Duodenal mucosa (tissue), 2 donors: ENCODE measurements around the gene SYNE3.

Experiments used
- H3K27ac ChIP-seq: one replicate; pipeline ENCODE4 v1.7.0; 2013; ENCODE audit warnings: low read depth, low read length
- H3K27me3 ChIP-seq, 2 donors: one replicate each; pipeline ENCODE4 v1.7.0; 2013; ENCODE audit warnings: low read length in 2 of 2, control low read depth in 1 of 2; ENCODE audit not compliant: insufficient read depth in 2 of 2, control insufficient read depth in 1 of 2
- H3K36me3 ChIP-seq, 2 donors: one replicate each; pipeline ENCODE4 v1.7.0; 2013; ENCODE audit warnings: low read length in 2 of 2, control low read depth in 1 of 2; ENCODE audit not compliant: insufficient read depth in 2 of 2, control insufficient read depth in 1 of 2
- H3K4me1 ChIP-seq, 2 donors: one replicate each; pipeline ENCODE4 v1.7.0; 2013; ENCODE audit warnings: low read length in 2 of 2, control low read depth in 1 of 2; ENCODE audit not compliant: insufficient read depth in 2 of 2, control insufficient read depth in 1 of 2
- H3K4me3 ChIP-seq, 2 donors: one replicate each; pipeline ENCODE4 v1.7.0; 2013; ENCODE audit warnings: low read length in 2 of 2, low read depth in 1 of 2
- H3K9ac ChIP-seq, 2 donors: one replicate each; pipeline ENCODE4 v1.7.0; 2013; ENCODE audit warnings: low read length in 2 of 2, low read depth in 1 of 2
- H3K9me3 ChIP-seq, 2 donors: one replicate each; pipeline ENCODE4 v1.7.0; 2013; ENCODE audit warnings: low read length in 2 of 2, control low read depth in 1 of 2; ENCODE audit not compliant: control insufficient read depth in 1 of 2

The SYNE3 gene

GRCh38 chr14:95483309-95484165 lies 32.9 kb downstream of the SYNE3 start:
- Histone ChIP-seq H3K9me3 (no peaks in the 10 kb centered on the region), H3K27me3 (no peaks in the 10 kb centered on the region), H3K27ac (peak overlapping the region; percentile 48), H3K36me3 (no peaks in the 10 kb centered on the region), H3K9ac (peak overlapping the region in 1 of 2 donors; percentile 15), H3K4me3 (no peak overlapping the region), H3K4me1 (peaks cover 24 to 32% of the 10 kb centered on the region in 2 donors)

DNA sequence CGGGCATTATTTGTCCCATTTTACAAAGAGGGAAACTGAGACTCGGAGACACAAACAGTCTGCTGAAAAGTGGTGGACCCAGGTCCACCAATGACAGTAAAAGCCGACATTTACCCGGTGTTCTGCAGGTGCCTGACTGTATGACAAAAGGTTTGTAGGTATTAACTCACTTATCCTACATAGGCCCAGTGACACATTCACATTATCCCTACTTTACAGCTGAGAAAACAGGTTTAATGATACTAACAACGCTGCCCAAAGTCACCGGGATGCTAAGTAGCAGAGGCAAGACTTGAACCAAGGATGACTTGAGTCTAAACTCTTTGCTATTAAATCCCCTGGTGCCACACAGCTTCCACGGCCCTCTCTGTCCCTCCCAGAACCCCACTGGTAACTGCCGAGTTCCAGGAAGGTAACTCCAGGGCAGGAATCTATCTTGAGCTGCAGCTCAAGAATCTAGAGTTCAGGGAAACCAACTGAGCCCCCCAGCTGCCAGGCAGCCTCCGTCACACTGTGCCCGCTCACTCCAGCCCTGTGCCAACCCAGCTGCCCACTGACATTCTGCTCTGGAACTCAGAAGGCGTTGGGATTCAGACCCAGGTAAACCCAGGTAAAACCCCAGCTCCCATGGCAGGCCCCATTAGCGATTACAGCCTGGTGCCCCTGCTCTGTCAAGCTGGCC lies 33.7 kb downstream of the SYNE3 start:
- Histone ChIP-seq H3K9me3 (no peaks in the 10 kb centered on the region), H3K4me1 (peaks cover 24 to 32% of the 10 kb centered on the region in 2 donors), H3K9ac (no peak overlapping the region), H3K27ac (peak overlapping the region; percentile 48), H3K36me3 (no peaks in the 10 kb centered on the region), H3K27me3 (no peaks in the 10 kb centered on the region), H3K4me3 (no peak overlapping the region)

- no peaks in the 10 kb centered on the region for H3K36me3 ChIP-seq
- no peak overlapping the region for H3K9ac ChIP-seq
- no peak overlapping the region for H3K4me3 ChIP-seq
- no peaks in the 10 kb centered on the region for H3K27me3 ChIP-seq
- peaks cover 16 to 27% of the 10 kb centered on the region in 2 donors for H3K4me1 ChIP-seq
- no peaks in the 10 kb centered on the region for H3K9me3 ChIP-seq
- H3K27ac ChIP-seq, result no peak overlapping the region
Measured at GRCh38 chr14:95481391-95482022, 34.9 kb downstream of the SYNE3 start.

- Histone ChIP-seq H3K4me1 (peaks cover 16 to 27% of the 10 kb centered on the region in 2 donors), H3K9me3 (no peaks in the 10 kb centered on the region), H3K27me3 (no peaks in the 10 kb centered on the region), H3K36me3 (no peaks in the 10 kb centered on the region), H3K4me3 (no peak overlapping the region), H3K9ac (no peak overlapping the region), H3K27ac (no peak overlapping the region)
Measured at GRCh38 chr14:95480887-95481226, 35.6 kb downstream of the SYNE3 start.

DNA sequence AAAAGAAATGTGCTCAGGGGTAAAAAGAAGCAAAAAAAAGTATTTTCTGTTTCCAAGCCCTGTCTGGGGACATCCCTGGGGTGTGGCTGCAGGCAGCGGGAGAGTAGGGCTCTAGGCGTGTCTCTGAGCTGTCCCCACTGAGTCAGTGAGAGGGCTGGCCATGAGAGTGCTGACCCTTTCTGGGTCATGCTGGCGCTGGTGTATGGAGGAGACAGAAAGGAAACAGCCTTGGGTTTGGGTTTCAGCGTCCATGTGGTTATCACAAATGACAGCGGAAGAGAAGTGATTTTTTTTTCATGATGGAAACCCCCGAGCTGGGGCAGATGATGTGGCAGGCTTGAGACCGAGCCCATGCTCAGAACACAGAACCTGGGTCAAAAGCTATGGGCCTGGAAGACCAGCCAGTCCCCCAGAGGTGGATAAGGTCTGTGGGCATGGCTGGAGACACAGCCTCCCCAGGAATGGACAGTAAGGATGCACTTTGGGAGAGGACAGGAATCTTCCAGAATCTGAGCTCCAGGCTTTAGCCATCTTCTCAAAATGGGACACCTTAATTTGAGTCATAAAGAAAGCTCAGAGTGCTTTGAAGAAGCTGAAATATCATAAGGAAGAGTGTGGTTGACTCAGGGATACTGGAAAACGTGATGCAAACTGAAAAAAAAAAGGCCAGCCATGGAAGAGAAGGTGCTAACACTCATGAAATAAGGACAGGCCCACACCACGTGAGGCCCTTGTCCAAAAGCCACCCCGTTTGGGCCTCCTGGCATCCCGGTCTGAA lies 36.2 kb downstream of the SYNE3 start:
- Histone ChIP-seq H3K4me3 (no peak overlapping the region), H3K27ac (no peak overlapping the region), H3K9me3 (no peaks in the 10 kb centered on the region), H3K36me3 (peaks cover 0 to under 1% of the 10 kb centered on the region in 2 donors), H3K9ac (no peak overlapping the region), H3K4me1 (peaks cover 16 to 27% of the 10 kb centered on the region in 2 donors), H3K27me3 (no peaks in the 10 kb centered on the region)

DNA sequence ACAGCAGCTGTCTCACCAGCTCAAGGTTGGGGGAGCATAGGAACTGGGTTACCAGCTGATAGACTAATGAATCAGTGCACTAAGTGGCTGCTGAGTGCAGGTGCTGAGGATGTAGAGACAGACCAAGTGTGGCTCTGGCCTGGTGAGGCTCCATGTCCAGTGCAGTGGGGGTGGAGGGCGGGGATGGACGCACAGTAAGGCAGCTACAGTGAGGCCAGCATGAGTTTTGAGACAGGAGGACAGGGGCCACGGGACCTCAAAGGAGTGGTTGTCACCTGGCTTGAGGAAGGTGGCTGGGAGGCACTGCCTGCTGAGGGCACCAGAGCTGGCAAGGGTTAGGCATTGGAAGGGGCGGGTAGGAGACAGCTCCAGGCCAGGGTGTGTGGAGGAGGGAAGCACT lies 37.0 kb downstream of the SYNE3 start:
- peaks cover 16 to 25% of the 10 kb centered on the region in 2 donors for H3K4me1 ChIP-seq
- H3K27me3 ChIP-seq, result no peaks in the 10 kb centered on the region
- peaks cover 0 to 7% of the 10 kb centered on the region in 2 donors for H3K36me3 ChIP-seq
- no peak overlapping the region for H3K27ac ChIP-seq
- H3K4me3 ChIP-seq, result no peak overlapping the region
- H3K9ac ChIP-seq, result no peak overlapping the region
- no peaks in the 10 kb centered on the region for H3K9me3 ChIP-seq

DNA sequence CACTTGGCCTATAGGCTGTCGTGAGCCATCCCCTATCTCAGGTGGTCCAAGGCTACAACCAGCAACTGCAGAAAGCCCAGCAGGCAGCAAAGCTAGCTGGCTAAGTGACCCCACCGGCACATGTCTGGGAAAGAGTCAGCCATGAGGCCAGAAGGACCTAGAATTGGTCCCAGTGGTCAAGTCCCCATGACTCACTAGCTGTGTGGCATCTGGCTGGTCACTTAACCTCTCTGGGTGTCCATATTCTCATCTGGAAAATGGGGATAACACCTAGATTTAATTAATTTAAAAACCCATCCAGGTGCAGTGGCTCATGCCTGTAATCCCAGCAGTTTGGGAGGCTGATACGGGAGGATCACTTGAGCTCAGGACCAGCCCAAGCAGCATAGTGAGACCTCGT lies 37.6 kb downstream of the SYNE3 start:
- no peak overlapping the region for H3K9ac ChIP-seq
- H3K27me3 ChIP-seq, result no peaks in the 10 kb centered on the region
- H3K9me3 ChIP-seq, result no peaks in the 10 kb centered on the region
- peaks cover 16 to 19% of the 10 kb centered on the region in 2 donors for H3K4me1 ChIP-seq
- H3K27ac ChIP-seq, result no peak overlapping the region
- H3K4me3 ChIP-seq, result no peak overlapping the region
- peaks cover 6 to 13% of the 10 kb centered on the region in 2 donors for H3K36me3 ChIP-seq

DNA sequence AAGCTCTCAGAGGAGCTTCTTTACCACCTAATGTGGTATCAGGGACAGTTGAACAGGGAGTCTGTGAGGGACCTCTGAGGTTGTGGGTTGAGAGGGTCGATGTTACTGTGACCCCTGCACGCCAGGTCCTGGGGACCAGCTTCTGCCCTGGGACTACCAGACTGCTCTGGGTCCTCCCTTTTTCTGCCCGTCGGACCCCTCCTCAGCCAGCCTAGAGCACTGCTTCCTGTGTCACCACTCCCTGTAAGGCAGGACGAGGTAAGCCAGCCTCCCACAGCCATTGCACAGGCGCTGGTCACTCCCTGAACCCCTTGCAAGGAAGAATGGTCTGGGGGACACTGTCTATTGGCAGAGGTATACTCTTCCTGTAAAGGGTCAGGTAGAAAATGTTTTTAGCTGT lies 38.1 kb downstream of the SYNE3 start:
- peaks cover 11 to 14% of the 10 kb centered on the region in 2 donors for H3K4me1 ChIP-seq
- no peak overlapping the region for H3K4me3 ChIP-seq
- no peak overlapping the region for H3K9ac ChIP-seq
- H3K27me3 ChIP-seq, result no peaks in the 10 kb centered on the region
- no peaks in the 10 kb centered on the region for H3K9me3 ChIP-seq
- H3K36me3 ChIP-seq, result peaks cover 6 to 17% of the 10 kb centered on the region in 2 donors
- no peak overlapping the region for H3K27ac ChIP-seq

GRCh38 chr14:95477411-95478269 lies 38.8 kb downstream of the SYNE3 start:
- no peak overlapping the region for H3K27ac ChIP-seq
- H3K4me1 ChIP-seq, result peaks cover 4 to 8% of the 10 kb centered on the region in 2 donors
- H3K9me3 ChIP-seq, result no peaks in the 10 kb centered on the region
- H3K9ac ChIP-seq, result no peak overlapping the region
- peaks cover 6 to 18% of the 10 kb centered on the region in 2 donors for H3K36me3 ChIP-seq
- no peak overlapping the region for H3K4me3 ChIP-seq
- H3K27me3 ChIP-seq, result no peaks in the 10 kb centered on the region
